Vagina (tissue), 2 donors: Measurements from ENCODE around the gene EPHB6.

Source experiments
- CTCF ChIP-seq, 3 experiments: fragments of 450-650 bp in 2 of 3; fragments of 200-600 bp in 1 of 3; sonication (generic) in 1 of 3; IDR thresholded peaks; one replicate each; pipeline ENCODE4 v1.5.1; 2017 to 2019; ENCODE audit warnings: antibody characterized with exemption in 3 of 3, mild to moderate bottlenecking in 2 of 3, moderate library complexity in 2 of 3
- POLR2AphosphoS5 ChIP-seq, 2 donors: sonication (generic); formaldehyde crosslinking; IDR thresholded peaks; one replicate each; pipeline ENCODE4 v1.9.0; 2017; ENCODE audit warnings: antibody characterized with exemption in 2 of 2, mild to moderate bottlenecking in 2 of 2, low read depth in 1 of 2; ENCODE audit not compliant: insufficient read depth in 1 of 2

- TF ChIP-seq POLR2AphosphoS5 (IDR thresholded peaks at IDR 0.05; ENCODE audit: insufficient read depth in 1 of 2, low read depth in 1 of 2) (no peak), CTCF (IDR thresholded peaks at IDR 0.05) (no peak)
Measured at GRCh38 chr7:142913051-142913450, 58.2 kb downstream of the EPHB6 start.
